Sigmoid colon (tissue), 4 donors: Measurements from ENCODE around the gene TENT5C.

Source experiments
- EP300 ChIP-seq, 4 donors: sonication (generic); formaldehyde crosslinking; IDR thresholded peaks; one replicate each; pipeline ENCODE4 v1.6.1; 2017; ENCODE audit warnings: antibody characterized with exemption in 4 of 4
- POLR2A ChIP-seq, 2 donors: fragments of 450-650 bp; IDR thresholded peaks; one replicate each; pipeline ENCODE4 v1.6.1; 2016; ENCODE audit warnings: antibody characterized with exemption in 2 of 2, mild to moderate bottlenecking in 2 of 2, moderate library complexity in 2 of 2
- POLR2AphosphoS5 ChIP-seq, 4 donors: sonication (generic); formaldehyde crosslinking; IDR thresholded peaks; one replicate each; pipeline ENCODE4 v1.6.1; 2017; ENCODE audit warnings: antibody characterized with exemption in 4 of 4
- TF ChIP-seq, protein P1 (sequence below), 4 experiments: fragments of 450-650 bp in 3 of 4; fragments of 200-600 bp in 1 of 4; IDR thresholded peaks; one replicate each; pipeline ENCODE4 v1.5.1; 2016 to 2019; ENCODE audit warnings: antibody characterized with exemption in 4 of 4, mild to moderate bottlenecking in 3 of 4, moderate library complexity in 2 of 4

DNA sequence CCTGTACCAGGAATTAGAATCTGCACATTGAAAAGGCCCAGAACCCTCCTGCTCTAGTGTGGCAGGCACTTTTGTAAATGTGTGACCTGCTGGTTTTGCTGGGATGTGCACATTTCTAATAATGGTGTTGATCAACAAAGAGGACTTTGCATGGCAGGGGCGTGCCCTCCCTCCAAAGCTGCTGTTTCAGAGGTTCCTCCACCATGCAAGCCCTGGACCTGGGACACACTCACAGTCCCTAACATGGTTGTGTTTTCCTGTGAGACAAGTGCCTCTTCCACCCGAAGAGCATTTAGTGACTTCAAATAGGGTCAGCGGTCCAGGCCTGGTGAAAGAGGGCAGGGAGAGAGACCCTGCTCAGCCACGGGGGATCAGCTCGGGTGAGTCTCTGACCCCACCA is 28.1 kb downstream of the TENT5C start:
- TF ChIP-seq POLR2A (IDR thresholded peaks at IDR 0.05) (no peak), POLR2AphosphoS5 (IDR thresholded peaks at IDR 0.05) (no peak), EP300 (IDR thresholded peaks at IDR 0.05) (no peak)
- TF ChIP-seq, protein P1, sequence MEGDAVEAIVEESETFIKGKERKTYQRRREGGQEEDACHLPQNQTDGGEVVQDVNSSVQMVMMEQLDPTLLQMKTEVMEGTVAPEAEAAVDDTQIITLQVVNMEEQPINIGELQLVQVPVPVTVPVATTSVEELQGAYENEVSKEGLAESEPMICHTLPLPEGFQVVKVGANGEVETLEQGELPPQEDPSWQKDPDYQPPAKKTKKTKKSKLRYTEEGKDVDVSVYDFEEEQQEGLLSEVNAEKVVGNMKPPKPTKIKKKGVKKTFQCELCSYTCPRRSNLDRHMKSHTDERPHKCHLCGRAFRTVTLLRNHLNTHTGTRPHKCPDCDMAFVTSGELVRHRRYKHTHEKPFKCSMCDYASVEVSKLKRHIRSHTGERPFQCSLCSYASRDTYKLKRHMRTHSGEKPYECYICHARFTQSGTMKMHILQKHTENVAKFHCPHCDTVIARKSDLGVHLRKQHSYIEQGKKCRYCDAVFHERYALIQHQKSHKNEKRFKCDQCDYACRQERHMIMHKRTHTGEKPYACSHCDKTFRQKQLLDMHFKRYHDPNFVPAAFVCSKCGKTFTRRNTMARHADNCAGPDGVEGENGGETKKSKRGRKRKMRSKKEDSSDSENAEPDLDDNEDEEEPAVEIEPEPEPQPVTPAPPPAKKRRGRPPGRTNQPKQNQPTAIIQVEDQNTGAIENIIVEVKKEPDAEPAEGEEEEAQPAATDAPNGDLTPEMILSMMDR (IDR thresholded peaks at IDR 0.05), result no peak
